SK-N-SH treated with all-trans-retinoic acid at 6 μM for 48 hours (cell line): Measurements from ENCODE around the gene RNU1-4.
"Not testable (repeated sequence)": the region's sequence is repeated elsewhere in the genome, so short reads cannot be mapped to it uniquely, and the experiment has no call there.

ENCODE experiments used
- ARNTL ChIP-seq: fragments of 450-650 bp; formaldehyde crosslinking; IDR thresholded peaks from 2 replicates; pipeline ENCODE4 v1.5.0; 2020; ENCODE audit warnings: low read depth, mild to moderate bottlenecking, moderate library complexity, borderline replicate concordance
- BACH2 ChIP-seq: fragments of 250-450 bp; sonication (Bioruptor Pico); IDR thresholded peaks from 2 replicates; pipeline ENCODE4 v1.9.0; 2021; ENCODE audit warnings: mild to moderate bottlenecking, borderline replicate concordance
- GLIS3 ChIP-seq: fragments of 250-450 bp; sonication (Bioruptor Pico); IDR thresholded peaks from 2 replicates; pipeline ENCODE4 v1.5.0; 2020; ENCODE audit warnings: mild to moderate bottlenecking, moderate library complexity
- PPARA ChIP-seq: fragments of 250-450 bp; sonication (Bioruptor Pico); IDR thresholded peaks from 2 replicates; pipeline ENCODE4 v1.5.0; 2020; ENCODE audit warnings: mild to moderate bottlenecking, borderline replicate concordance
- RARB ChIP-seq: fragments of 250-450 bp; sonication (Bioruptor Pico); IDR thresholded peaks from 2 replicates; pipeline ENCODE4 v1.8.0; 2021; ENCODE audit warnings: mild to moderate bottlenecking, moderate library complexity
- TOX ChIP-seq: fragments of 250-450 bp; sonication (Bioruptor Pico); IDR thresholded peaks from 2 replicates; pipeline ENCODE4 v1.8.0; 2021; ENCODE audit warnings: mild to moderate bottlenecking, moderate library complexity, borderline replicate concordance
- TSHZ2 ChIP-seq: fragments of 250-450 bp; sonication (Bioruptor Pico); IDR thresholded peaks from 2 replicates; pipeline ENCODE4 v1.5.0; 2020; ENCODE audit warnings: mild to moderate bottlenecking, moderate library complexity
- ZC3H10 ChIP-seq: fragments of 250-450 bp; sonication (Bioruptor Pico); IDR thresholded peaks from 2 replicates; pipeline ENCODE4 v1.5.1; 2021; ENCODE audit warnings: mild to moderate bottlenecking, moderate library complexity
- ZFP30 ChIP-seq: fragments of 450-650 bp; formaldehyde crosslinking; IDR thresholded peaks from 2 replicates; pipeline ENCODE4 v1.5.0; 2022; ENCODE audit warnings: mild to moderate bottlenecking, moderate library complexity
- ZNF8 ChIP-seq: fragments of 450-650 bp; formaldehyde crosslinking; IDR thresholded peaks from 2 replicates; pipeline ENCODE4 v1.5.0; 2020; ENCODE audit warnings: mild to moderate bottlenecking, moderate library complexity
- TF ChIP-seq, protein P1 (sequence below): fragments of 250-450 bp; sonication (Bioruptor Pico); IDR thresholded peaks from 2 replicates; pipeline ENCODE4 v1.5.1; 2020; ENCODE audit warnings: low read depth, mild to moderate bottlenecking, moderate library complexity
- TF ChIP-seq, protein P2 (sequence below): fragments of 250-450 bp; sonication (Bioruptor Pico); IDR thresholded peaks from 2 replicates; pipeline ENCODE4 v1.8.0; 2020; ENCODE audit warnings: mild to moderate bottlenecking, moderate library complexity, borderline replicate concordance
- TF ChIP-seq, protein P3 (sequence below): fragments of 250-450 bp; sonication (Bioruptor Pico); IDR thresholded peaks from 2 replicates; pipeline ENCODE4 v1.5.1; 2021; ENCODE audit warnings: mild to moderate bottlenecking, moderate library complexity

GRCh38 chr1:16728243-16728949, 11.9 kb upstream of the RNU1-4 start:
- TF ChIP-seq ZNF8 (CRISPR knock-in tag); TSHZ2 (CRISPR knock-in tag); PPARA (CRISPR knock-in tag); ZFP30 (CRISPR knock-in tag); ARNTL; GLIS3 (CRISPR knock-in tag); RARB (CRISPR knock-in tag); BACH2; TOX (CRISPR knock-in tag); ZC3H10 (CRISPR knock-in tag): not testable (repeated sequence)
- TF ChIP-seq, protein P1, sequence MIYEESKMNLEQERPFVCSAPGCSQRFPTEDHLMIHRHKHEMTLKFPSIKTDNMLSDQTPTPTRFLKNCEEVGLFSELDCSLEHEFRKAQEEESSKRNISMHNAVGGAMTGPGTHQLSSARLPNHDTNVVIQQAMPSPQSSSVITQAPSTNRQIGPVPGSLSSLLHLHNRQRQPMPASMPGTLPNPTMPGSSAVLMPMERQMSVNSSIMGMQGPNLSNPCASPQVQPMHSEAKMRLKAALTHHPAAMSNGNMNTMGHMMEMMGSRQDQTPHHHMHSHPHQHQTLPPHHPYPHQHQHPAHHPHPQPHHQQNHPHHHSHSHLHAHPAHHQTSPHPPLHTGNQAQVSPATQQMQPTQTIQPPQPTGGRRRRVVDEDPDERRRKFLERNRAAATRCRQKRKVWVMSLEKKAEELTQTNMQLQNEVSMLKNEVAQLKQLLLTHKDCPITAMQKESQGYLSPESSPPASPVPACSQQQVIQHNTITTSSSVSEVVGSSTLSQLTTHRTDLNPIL (CRISPR knock-in tag), result not testable (repeated sequence)
- TF ChIP-seq, protein P2, sequence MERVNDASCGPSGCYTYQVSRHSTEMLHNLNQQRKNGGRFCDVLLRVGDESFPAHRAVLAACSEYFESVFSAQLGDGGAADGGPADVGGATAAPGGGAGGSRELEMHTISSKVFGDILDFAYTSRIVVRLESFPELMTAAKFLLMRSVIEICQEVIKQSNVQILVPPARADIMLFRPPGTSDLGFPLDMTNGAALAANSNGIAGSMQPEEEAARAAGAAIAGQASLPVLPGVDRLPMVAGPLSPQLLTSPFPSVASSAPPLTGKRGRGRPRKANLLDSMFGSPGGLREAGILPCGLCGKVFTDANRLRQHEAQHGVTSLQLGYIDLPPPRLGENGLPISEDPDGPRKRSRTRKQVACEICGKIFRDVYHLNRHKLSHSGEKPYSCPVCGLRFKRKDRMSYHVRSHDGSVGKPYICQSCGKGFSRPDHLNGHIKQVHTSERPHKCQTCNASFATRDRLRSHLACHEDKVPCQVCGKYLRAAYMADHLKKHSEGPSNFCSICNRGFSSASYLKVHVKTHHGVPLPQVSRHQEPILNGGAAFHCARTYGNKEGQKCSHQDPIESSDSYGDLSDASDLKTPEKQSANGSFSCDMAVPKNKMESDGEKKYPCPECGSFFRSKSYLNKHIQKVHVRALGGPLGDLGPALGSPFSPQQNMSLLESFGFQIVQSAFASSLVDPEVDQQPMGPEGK (CRISPR knock-in tag), result not testable (repeated sequence)
- TF ChIP-seq, protein P3, sequence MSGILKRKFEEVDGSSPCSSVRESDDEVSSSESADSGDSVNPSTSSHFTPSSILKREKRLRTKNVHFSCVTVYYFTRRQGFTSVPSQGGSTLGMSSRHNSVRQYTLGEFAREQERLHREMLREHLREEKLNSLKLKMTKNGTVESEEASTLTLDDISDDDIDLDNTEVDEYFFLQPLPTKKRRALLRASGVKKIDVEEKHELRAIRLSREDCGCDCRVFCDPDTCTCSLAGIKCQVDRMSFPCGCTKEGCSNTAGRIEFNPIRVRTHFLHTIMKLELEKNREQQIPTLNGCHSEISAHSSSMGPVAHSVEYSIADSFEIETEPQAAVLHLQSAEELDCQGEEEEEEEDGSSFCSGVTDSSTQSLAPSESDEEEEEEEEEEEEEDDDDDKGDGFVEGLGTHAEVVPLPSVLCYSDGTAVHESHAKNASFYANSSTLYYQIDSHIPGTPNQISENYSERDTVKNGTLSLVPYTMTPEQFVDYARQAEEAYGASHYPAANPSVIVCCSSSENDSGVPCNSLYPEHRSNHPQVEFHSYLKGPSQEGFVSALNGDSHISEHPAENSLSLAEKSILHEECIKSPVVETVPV, result not testable (repeated sequence)
